HG02623 (cell line): ENCODE data around the gene SETD2.
"Not testable (repeated sequence)": the region's sequence is repeated elsewhere in the genome, so short reads cannot be mapped to it uniquely, and the experiment has no call there.

ENCODE experiments used
- ATAC-seq: cut with Tn5 transposase; IDR thresholded peaks from one replicate; pipeline ENCODE4 v1.9.1; 2021; ENCODE audit warnings: moderate library complexity; ENCODE audit not compliant: unreplicated experiment

Gene SETD2, protein sequence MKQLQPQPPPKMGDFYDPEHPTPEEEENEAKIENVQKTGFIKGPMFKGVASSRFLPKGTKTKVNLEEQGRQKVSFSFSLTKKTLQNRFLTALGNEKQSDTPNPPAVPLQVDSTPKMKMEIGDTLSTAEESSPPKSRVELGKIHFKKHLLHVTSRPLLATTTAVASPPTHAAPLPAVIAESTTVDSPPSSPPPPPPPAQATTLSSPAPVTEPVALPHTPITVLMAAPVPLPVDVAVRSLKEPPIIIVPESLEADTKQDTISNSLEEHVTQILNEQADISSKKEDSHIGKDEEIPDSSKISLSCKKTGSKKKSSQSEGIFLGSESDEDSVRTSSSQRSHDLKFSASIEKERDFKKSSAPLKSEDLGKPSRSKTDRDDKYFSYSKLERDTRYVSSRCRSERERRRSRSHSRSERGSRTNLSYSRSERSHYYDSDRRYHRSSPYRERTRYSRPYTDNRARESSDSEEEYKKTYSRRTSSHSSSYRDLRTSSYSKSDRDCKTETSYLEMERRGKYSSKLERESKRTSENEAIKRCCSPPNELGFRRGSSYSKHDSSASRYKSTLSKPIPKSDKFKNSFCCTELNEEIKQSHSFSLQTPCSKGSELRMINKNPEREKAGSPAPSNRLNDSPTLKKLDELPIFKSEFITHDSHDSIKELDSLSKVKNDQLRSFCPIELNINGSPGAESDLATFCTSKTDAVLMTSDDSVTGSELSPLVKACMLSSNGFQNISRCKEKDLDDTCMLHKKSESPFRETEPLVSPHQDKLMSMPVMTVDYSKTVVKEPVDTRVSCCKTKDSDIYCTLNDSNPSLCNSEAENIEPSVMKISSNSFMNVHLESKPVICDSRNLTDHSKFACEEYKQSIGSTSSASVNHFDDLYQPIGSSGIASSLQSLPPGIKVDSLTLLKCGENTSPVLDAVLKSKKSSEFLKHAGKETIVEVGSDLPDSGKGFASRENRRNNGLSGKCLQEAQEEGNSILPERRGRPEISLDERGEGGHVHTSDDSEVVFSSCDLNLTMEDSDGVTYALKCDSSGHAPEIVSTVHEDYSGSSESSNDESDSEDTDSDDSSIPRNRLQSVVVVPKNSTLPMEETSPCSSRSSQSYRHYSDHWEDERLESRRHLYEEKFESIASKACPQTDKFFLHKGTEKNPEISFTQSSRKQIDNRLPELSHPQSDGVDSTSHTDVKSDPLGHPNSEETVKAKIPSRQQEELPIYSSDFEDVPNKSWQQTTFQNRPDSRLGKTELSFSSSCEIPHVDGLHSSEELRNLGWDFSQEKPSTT (N-terminal part only)

DNA sequence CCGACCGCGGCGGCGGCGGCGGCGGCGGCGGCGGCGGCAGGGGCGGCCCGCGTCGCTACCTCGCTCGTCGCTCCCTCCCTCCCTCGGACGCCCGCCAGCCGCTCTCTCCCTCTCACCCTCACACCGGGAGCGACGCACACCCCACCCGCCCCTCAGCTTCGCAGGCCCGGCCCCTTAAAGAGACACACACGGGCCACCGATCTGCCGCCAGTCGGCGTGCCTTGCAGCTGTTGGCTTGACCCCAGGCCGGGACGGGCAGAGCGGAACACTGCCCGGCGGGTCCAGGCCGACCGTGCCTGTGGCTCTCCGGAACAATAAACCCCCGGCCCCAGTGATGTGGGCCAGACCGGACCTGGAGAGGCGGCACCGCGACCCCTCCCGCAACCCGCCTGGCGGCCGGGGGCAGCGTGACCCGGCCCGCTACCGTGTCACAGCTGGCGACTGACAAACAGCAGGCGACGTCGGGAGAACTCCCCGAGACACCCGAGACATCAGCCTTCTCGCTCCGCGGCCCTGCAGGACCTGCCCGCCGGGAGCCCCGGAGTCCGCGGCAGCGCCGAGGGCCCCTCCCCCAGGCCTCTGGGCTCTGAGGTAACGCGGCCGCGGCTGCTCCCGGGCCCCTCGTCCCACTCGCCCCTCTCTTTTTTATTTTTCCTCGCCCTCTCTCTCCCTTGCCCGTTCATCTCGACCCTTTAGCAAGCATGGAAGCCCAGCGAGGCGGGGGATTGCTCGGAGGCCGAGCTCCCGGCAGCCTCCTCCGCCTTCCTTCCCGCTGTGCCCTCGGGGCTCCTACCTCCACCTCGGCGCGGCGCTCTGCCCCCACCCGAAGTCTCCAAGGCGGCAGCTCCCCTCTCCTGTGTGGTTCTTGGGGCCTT, at the start of gene SETD2:
TSS of gene SETD2 (minus strand) at position 107 of the 875 bp plus-strand sequence. CDS start 189 bp downstream, outside the sequence.
- peak; percentile 75 for ATAC-seq

DNA sequence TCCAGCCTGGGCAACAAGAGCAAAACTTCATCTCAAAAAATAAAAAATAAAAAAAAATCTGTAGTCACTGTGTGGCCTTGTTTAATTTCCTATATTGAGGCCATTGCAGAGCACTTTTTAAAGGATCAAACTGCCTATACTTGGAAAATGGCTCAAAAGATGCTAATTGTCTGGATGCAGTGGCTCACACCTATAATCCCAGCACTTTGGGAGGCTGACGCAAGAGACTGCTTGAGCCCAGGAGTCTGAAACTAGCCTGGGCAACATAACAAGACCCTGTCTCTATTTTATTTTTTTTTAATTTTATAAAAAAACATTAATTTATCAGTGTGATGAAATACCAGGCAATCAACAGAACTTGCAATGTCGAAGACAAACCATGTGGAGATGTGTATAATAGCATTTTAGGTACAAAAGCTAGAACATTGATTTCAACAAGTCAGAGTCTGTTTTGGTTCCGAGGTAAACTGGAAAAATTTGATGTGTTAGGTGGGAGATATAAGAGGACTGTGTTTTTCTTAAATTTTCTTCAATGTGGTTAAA, 47.0 kb upstream of the SETD2 start:
- no peak for ATAC-seq

DNA sequence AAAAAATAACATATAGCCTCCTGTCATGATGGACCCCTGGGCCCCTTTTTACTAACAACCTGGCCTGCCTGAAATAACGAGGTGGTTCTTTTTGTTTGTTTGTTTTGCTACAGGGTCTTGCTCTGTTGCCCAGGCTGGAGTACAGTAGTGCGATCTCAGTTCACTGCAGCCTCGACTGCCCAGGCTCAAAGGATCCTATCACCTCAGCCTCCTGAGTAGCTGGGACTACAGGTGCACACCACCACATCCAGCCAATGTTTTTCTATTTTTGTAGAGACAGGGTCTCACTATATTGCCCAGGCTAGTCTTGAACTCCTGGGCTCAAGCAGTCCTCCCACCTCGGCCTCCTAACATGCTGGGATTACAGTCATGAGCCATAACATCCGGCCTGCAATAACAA, 42.1 kb upstream of the SETD2 start:
- not testable (repeated sequence) for ATAC-seq

DNA sequence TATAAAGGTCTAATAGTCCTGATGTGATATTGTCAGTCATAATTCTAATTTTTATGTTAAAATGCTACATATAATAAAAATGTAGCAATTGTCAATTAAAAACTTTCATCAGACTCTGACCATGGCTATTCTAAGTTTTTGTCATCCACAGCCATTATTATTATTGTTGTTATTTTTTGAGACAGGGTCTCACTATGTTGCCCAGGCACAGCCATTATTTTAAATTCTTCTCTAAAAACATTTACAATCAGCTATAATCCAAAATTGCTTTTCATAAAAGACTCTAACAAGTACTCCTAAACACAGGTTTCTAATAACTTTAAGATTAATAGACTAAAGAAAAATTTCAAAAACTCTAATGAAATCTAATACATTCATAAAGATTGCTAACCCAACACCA, 41.0 kb upstream of the SETD2 start:
- ATAC-seq = no peak

DNA sequence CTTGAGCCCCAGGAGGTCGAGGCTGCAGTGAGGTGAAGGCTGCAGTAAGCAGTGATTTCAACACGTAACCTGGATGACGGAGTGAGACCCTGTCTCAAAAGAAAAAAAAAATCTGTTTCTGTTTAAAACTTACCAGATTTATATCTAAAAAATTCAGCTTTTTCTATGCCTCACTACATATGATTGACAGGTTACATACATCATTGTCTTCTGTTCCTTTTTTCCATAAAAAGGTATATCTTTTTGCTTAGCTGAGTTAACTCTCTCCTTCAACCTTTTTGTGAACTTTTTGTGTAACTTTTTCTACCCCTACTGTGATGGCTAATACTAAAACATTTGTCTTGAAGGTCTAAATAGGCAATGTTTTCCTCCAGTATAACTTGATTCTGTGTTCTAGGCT, 38.6 kb upstream of the SETD2 start:
- no peak for ATAC-seq

DNA sequence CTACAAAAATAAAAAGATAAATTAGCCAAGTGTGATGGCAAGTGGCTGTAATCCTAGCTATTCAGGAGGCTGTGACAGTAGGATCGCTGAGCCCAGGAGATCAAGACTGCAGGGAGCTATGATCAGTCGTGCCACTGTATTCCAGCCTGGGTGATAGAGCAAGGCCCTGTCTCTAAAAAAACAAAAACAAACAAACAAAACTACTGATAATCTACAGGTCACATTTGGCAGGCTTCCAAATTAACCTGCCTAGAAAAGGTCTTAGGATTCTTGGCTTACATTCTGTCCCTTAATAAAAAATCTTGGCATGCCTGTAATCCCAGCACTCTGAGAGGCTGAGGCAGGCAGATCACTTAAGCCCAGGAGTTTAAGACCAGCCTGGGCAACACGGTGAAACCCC, 33.4 kb upstream of the SETD2 start:
- no peak for ATAC-seq

DNA sequence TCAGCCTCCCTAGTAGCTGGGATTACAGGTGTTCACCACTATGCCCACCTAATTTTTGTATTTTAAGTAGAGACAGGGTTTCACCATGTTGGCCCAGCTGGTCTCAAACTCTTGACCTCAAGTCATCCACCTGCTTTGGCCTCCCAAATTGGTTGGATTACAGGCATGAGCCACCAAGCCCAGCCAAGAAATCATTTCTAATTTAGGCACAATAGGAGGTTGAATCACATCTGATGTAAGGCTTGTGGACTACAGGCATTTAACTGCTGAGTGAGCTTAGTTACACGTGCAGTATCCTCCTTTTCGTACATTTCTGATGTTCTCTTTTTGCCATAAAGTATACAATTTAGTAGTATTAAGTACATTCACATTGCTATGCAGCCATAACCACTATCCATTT, 31.1 kb upstream of the SETD2 start:
- ATAC-seq = no peak

DNA sequence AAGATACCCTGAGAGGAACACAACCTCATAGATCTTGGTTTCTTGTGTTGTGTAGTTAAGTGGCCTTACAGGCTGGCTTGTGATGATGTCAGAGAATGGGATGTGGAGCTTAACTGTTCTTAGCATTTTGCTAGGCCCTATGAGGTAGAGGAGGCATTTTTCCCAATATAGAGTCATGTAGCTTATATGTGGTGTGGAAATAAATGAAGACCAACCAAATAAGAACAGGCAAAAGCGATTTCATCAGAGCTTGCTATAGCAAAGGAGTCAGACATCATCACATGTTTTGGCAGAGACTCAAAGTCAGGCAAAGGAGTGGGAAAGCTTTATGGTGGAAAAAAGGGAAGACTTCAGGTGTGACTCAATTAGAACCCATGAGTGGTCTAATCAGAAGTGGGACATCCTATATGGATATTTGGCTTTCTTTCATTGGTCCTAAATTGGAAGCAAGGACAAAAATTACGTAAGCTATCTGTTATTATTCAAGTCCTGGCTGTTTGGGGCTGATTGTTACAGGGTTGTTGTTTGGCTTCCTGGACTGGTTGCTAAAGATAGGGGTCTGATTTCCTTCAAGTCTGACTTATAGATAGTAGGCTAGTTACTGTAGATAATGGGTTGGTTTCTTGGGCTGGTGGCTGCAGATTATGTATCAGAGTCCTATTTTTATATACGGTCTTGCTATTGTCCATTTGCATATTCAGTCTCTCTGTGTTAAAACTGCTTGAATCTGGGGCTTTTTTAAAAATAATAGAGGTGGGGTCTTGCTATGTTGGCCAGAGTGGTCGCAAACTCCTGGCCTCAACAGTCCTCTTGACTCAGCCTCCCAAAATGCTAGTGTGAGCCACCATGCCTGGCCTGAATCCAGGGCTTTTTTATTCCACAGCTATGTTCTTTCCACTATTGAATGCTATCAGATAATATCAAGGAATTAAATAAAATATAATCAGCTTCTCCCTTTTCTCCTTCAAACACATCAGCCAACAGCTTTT, 30.3 kb upstream of the SETD2 start:
- ATAC-seq = no peak

DNA sequence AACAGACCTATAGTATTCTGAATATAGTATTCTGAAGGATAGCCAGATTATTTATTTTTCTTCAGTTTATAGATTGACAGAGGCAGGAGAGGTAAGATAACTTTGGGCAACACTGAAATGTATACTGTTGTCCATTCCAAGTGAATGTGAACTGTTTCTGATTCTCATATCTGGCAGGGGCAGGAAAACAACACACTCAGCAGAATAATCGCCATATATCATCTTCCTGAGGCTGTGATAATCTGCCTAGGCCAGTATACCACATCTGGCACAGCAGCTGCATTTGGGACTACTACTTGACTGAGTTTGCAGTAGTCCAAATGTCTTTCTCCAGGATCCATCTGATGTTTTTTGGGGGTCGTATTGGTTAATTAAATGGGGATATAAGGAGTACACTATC, 22.4 kb upstream of the SETD2 start:
- no peak for ATAC-seq

DNA sequence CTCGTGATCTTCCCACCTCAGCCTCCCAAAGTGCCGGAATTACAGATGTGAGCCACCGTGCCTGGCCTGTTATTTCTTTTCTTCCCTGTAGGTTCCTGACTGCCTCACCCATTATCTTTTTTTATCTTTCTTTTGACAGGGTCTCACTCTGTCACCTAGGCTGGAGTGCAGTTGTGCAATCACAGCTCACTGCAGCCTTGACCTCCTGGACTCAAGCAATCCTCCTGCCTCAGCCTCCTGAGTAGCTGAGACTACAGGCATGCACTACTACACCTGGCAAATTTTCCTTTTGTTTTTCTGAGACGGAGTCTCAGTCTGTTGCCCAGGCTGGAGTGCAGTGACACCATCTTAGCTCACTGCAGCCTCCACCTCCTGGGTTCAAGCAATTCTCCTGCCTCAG, 17.8 kb upstream of the SETD2 start:
- ATAC-seq = not testable (repeated sequence)

DNA sequence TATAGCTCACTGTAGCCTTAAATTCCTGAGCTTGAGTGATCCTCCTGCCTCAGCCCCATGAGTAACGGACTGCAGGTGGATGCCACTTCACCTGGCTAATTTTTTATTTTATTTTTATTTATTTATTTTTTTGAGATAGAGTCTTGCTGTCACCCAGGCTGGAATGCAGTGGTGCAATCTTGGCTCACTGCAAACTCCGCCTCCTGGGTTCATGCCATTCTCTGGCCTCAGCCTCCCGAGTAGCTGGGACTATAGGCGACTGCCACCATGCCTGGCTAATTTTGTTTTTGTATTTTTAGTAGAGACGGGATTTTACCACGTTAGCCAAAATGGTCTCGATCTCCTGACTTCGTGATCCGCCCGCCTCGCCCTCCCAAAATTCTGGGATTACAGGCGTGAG, 16.1 kb upstream of the SETD2 start:
- not testable (repeated sequence) for ATAC-seq

DNA sequence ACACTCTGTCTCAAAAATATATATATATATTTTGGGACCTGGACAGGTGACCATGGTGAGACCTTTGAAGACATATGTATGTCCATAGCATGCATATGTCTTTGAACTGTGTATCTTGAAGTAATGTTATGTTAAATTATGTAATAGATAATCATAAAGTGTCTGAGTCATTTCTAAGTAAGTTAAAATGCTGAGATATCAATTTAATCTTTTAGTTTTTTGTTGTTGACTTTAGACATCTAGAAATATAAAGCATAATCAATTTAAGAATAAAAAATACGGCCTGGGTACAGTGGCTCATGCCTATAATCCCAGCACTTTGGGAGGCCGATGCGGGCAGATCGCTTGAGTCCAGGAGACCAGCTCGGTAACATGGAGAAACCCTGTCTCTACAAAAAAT, 12.7 kb upstream of the SETD2 start:
- no peak for ATAC-seq

DNA sequence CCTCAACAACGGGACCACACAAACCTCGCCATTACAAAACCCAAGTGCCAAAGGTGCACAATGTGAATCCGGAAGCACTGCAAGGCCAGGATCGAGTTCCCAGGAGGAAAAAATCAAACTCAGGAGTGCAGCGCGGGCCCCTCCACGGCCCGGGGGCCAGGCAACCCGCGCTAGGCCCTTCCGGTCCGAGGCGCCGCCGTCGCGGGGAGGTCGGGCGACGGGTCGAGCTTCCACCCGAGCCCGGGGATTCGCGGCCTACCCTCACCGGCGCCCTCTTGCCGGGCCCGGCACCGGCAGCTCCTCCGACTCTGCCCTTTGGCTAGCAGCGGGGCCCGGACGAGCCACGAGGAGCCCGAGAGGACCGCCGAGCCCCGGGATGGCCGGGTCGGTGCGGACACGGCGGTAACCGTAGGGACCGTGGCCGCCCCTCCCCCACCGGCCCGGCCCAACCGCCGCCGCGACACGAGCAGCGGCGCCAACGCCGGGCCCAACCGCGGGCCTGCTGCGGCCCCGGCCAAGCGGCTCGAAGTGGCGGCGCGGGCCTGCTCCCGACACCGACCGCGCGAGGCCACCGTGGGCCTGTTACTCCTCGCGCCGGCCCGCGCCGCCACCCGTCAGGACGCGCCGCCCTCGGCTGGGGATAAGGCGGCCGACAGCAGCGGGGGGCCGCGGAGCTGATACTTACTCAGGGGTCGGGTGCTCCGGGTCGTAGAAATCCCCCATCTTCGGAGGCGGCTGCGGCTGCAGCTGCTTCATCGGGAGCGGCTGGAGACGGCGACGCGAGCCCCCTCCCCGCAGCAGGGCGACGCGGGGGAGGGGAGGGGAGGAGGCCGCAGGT, 525 bp downstream of the SETD2 start:
- ATAC-seq = peak; percentile 16

DNA sequence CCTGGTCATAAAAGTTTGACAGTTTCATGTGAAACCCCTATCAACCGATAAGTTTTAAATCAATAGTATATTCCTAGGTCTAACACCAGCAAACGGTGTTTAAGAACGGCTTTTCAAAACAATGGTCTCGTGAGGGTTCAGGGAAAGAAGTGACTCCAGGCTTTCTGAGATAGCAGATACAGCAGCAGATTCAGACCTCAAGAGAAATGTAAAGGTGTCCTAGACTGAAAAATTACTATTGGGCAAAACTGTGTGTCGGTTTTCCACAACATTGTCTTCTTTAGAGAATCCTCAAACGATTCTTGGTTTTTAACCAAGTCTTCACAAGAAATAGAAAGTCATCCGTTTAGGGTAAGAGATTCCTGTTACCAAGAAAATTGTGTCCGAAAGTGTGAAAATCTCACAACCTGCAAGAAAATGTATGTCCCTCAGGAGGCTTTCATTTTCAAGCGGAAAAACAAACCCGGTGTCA, 1.2 kb downstream of the SETD2 start:
- no peak for ATAC-seq

DNA sequence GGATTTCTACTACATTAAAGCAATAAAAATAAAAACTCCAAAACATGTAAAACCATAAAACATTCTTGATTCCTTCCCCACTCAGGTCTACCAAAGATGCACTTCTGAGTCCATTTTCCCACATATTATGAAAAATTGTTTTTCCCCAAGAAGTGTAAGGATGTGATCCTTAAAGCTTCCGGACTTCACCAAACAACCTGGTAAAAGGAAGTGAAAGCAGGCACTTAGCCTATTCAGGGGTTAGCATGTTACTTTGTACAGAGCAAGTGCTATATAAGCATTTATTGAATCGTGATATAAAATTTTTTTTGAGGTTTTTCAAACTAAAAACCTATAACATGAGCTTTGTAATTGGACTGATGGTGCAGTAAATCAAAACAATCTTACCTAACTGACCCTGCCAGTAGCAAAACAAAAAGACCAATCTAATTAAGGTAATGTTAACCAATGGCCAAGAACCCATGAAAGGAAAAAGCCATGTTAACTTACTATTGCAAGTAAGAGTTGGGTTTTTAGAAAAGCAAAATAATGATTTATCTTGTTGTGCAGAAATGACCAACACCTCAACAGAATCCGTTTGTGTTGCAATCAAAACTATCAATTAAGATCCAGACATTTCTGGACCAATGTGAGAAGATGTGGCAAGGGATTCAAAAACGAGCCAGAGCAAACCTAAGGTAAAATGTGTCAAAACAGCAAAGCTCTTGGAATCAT, 1.8 kb downstream of the SETD2 start:
- ATAC-seq = no peak

DNA sequence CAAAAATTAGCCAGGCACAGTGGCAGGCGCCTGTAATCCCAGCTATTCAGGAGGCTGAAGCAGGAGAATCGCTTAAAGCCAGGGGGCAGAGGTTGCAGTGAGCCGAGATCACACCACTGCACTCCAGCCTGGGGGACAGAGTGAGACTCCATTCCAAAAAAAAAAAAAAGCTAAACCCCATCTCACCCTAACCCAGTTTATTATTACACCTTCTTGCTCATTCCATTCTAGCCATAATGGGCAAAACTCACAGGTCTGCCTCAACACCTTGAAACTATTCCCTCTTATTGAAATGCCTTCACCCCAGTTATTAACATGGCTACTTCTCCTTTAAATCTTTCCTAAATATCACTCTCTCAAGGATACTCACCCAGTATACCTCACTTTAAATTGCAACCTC, 4.1 kb downstream of the SETD2 start:
- no peak for ATAC-seq

DNA sequence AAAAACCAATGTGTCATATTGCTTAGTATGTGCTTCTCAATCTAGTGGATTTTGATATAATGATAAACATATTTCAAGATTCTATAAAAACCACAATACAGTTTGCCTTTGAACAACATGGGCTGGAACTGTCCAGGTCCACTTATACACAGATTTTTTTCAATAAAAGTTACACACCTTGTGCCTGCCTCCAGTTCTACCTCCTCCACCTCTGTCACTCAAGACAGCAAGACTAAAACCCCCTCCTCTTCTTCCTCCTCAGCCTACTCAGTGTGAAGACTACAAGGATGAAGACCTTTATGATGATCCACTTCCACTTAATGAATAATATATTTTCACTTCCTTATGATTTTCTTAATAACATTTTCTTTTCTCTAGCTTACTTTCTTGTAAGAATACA, 5.7 kb downstream of the SETD2 start:
- ATAC-seq = no peak
